Skeletal muscle satellite cell (primary cell): ENCODE data around the gene HMOX1.

Source experiments
- H3K27me3 ChIP-seq: 2 replicates; pipeline ENCODE4 v1.7.0; 2013; ENCODE audit warnings: low read length; ENCODE audit not compliant: control insufficient read depth, insufficient read depth
- H3K36me3 ChIP-seq: 2 replicates; pipeline ENCODE4 v1.7.0; 2013; ENCODE audit warnings: mild to moderate bottlenecking, control low read depth, low read length; ENCODE audit not compliant: insufficient read depth
- H3K4me1 ChIP-seq: 2 replicates; pipeline ENCODE4 v1.7.0; 2013; ENCODE audit warnings: low read length; ENCODE audit not compliant: control insufficient read depth, insufficient read depth
- H3K4me2 ChIP-seq: 2 replicates; pipeline ENCODE4 v1.7.0; 2013; ENCODE audit warnings: mild to moderate bottlenecking, low read length
- H3K4me3 ChIP-seq: 2 replicates; pipeline ENCODE4 v1.7.0; 2013; ENCODE audit warnings: low read length
- H3K9ac ChIP-seq: 2 replicates; pipeline ENCODE4 v1.7.0; 2013; ENCODE audit warnings: mild to moderate bottlenecking, low read depth, low read length, moderate library complexity
- H3K9me3 ChIP-seq: replicated peaks from 2 replicates; pipeline ENCODE4 v1.7.0; 2013; ENCODE audit warnings: mild to moderate bottlenecking, control low read depth, low read length

HMOX1 gene

DNA sequence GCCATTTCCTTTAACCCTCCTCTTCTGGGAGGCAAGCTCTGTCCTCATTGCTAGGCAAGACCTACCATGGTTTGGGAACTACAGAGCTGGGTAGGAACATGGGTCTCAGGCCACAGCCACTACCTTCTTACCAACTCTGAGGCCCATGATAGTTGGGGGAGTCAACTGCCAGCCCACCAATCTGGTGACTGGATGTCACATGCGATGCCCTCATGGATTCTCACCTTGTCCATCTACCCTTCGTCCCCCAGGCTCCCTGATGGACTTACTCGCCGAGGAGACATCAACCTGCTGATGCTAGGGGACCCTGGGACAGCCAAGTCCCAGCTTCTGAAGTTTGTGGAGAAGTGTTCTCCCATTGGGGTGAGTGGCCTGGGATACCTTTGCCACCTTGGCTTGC is 32.7 kb downstream of the HMOX1 start:
- peaks cover 55% of the 10 kb centered on the region for H3K36me3 ChIP-seq
- H3K4me1 ChIP-seq: peaks cover 8% of the 10 kb centered on the region
- H3K4me3 ChIP-seq: no peak overlapping the region
- no peak overlapping the region for H3K4me2 ChIP-seq
- H3K27me3 ChIP-seq: no peaks in the 10 kb centered on the region
- no peaks in the 10 kb centered on the region for H3K9me3 ChIP-seq
- no peak overlapping the region for H3K9ac ChIP-seq

DNA sequence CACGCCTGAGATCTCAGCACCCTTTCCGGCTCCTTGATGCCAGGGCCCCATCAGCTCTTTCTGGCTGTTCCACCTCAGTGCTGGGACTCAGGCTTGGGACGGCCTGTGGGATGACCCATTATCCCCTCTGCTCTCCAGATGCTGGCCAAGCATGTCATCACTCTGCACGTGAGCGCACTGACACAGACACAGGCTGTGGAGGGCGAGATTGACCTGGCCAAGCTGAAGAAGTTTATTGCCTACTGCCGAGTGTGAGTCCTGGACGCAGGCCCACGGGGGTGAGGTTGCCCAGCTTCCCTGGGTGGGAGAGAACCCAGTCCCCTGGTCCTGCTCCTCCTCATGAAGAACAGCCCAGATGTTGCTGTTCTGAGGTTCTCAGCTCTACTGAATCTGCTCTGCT is 36.7 kb downstream of the HMOX1 start:
- Histone ChIP-seq H3K27me3 (no peaks in the 10 kb centered on the region), H3K9ac (no peak overlapping the region), H3K9me3 (no peaks in the 10 kb centered on the region), H3K4me3 (no peak overlapping the region), H3K4me2 (no peak overlapping the region), H3K36me3 (peaks cover 40% of the 10 kb centered on the region), H3K4me1 (peaks cover 4% of the 10 kb centered on the region)

DNA sequence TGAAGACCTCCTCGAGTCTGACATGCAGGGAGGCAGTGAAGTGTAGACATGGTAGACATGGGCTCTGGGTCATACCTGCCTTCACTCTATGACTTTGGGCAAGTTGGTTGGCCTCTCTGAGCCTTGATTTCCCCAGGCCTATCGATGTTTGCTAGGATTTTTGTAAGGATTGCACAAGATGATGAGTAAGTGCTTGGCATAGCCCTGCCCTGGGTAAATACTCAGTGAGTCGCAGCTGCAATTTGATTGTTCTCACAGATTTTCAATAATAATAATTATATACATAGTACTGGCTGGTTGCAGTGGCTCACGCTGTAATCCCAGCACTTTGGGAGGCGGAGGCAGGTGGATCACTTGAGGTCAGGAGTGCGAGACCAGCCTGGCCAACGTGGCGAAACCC is 37.2 kb downstream of the HMOX1 start:
- H3K36me3 ChIP-seq: peaks cover 44% of the 10 kb centered on the region
- H3K4me1 ChIP-seq: peaks cover 4% of the 10 kb centered on the region

DNA sequence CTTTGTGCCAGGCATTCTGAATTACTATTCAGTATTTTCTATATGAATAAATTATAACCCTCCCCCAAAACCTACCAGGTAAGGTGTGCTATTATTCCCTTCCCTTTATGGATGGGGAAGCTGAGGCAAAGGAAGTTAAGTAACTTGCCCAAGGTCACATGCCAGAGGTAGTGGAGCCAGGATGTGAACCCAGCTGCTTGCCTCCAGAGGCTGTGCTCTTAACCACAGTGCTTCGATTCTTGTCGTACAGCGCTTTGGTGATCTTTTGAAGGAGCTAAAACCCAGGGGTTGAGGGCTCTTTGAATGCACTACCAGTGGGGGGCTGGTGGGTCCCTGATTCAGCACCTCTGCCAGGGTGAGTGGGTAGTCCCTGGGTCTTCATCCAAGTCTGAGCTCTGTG is 37.8 kb downstream of the HMOX1 start:
- no peaks in the 10 kb centered on the region for H3K9me3 ChIP-seq
- no peaks in the 10 kb centered on the region for H3K27me3 ChIP-seq
- no peak overlapping the region for H3K9ac ChIP-seq
- no peak overlapping the region for H3K4me2 ChIP-seq
- H3K4me1 ChIP-seq: peaks cover 4% of the 10 kb centered on the region
- H3K4me3 ChIP-seq: no peak overlapping the region
- peaks cover 40% of the 10 kb centered on the region for H3K36me3 ChIP-seq

More for the DNA sequence above, 37.2 kb downstream of the HMOX1 start:
- Histone ChIP-seq H3K9ac (no peak overlapping the region), H3K4me3 (no peak overlapping the region), H3K27me3 (no peaks in the 10 kb centered on the region), H3K9me3 (no peaks in the 10 kb centered on the region), H3K4me2 (no peak overlapping the region)

DNA sequence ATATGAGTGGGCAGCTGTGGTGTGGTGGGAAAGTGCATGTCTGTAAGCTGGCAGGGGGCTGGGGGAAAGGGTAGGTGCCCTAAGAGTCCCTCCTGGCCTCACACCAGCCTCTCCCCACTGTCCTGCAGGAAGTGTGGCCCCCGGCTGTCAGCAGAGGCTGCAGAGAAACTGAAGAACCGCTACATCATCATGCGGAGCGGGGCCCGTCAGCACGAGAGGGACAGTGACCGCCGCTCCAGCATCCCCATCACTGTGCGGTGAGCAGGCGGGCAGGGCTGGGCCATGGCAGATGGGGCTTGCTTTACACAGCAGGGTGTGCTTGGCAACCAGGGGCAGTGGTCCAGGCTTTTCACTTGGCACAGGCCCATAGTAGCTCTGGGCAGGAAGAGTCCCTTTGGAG is 38.9 kb downstream of the HMOX1 start:
- H3K4me1 ChIP-seq: peaks cover 4% of the 10 kb centered on the region
- no peak overlapping the region for H3K4me2 ChIP-seq
- H3K9ac ChIP-seq: no peak overlapping the region
- peaks cover 38% of the 10 kb centered on the region for H3K36me3 ChIP-seq
- no peak overlapping the region for H3K4me3 ChIP-seq
- no peaks in the 10 kb centered on the region for H3K9me3 ChIP-seq
- H3K27me3 ChIP-seq: no peaks in the 10 kb centered on the region

DNA sequence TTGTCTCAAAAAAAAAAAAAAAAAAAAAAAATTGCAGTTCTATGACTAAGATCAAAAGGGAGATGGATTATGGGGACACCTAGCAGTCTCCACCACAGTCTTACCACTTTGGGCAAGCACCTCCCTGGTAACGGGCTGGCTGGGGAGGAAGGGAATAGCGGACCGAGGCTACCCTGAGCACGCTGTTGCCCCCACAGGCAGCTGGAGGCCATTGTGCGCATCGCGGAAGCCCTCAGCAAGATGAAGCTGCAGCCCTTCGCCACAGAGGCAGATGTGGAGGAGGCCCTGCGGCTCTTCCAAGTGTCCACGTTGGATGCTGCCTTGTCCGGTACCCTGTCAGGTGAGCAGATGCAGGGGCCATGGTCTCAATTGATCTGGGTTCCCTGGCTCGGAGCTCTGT is 40.2 kb downstream of the HMOX1 start:
- H3K9ac ChIP-seq: no peak overlapping the region
- peaks cover 13% of the 10 kb centered on the region for H3K4me1 ChIP-seq
- H3K4me2 ChIP-seq: no peak overlapping the region
- no peak overlapping the region for H3K4me3 ChIP-seq
- H3K36me3 ChIP-seq: peaks cover 35% of the 10 kb centered on the region
- H3K27me3 ChIP-seq: no peaks in the 10 kb centered on the region
- no peaks in the 10 kb centered on the region for H3K9me3 ChIP-seq

DNA sequence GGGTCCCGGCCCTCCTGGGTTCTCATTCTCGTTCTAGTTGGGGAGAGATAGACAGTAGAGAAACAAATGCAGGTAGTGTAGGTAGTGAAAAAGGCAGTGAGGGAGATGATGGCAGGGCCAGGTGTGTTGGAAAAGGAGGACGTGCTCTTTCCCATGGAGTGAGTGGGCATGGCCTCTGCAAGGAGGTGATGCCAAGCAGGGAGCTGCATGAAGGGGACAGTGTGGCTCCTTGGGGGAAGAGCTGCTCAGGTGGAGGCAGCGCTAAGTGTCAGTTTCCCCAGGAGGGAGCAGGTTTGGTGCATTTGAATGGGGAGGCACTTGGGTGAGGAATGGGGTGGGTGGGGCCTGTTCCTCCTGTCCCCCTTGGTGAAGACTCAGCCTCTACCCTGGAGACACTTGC is 41.2 kb downstream of the HMOX1 start:
- H3K4me3 ChIP-seq: no peak overlapping the region
- no peak overlapping the region for H3K9ac ChIP-seq
- peaks cover 27% of the 10 kb centered on the region for H3K36me3 ChIP-seq
- no peaks in the 10 kb centered on the region for H3K27me3 ChIP-seq
- H3K4me1 ChIP-seq: peaks cover 22% of the 10 kb centered on the region
- H3K9me3 ChIP-seq: no peaks in the 10 kb centered on the region
- H3K4me2 ChIP-seq: no peak overlapping the region

DNA sequence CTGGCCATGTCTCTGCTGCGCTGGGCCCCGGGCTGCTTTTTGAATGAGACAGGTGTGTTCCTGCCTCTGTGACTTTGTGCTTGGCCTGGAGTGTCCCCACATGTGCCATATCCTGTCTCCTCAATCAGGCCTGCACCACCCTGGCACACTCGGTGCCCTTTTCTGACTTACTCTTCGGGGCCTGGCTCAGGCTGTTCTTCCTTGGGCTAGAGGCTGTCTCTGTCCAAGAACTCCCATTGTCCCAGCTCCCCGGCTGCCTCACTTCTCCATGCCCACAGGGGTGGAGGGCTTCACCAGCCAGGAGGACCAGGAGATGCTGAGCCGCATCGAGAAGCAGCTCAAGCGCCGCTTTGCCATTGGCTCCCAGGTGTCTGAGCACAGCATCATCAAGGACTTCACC is 42.0 kb downstream of the HMOX1 start:
- H3K27me3 ChIP-seq: no peaks in the 10 kb centered on the region
- H3K4me3 ChIP-seq: no peak overlapping the region
- no peaks in the 10 kb centered on the region for H3K9me3 ChIP-seq
- H3K4me1 ChIP-seq: peaks cover 19% of the 10 kb centered on the region
- no peak overlapping the region for H3K4me2 ChIP-seq
- peaks cover 27% of the 10 kb centered on the region for H3K36me3 ChIP-seq
- no peak overlapping the region for H3K9ac ChIP-seq

DNA sequence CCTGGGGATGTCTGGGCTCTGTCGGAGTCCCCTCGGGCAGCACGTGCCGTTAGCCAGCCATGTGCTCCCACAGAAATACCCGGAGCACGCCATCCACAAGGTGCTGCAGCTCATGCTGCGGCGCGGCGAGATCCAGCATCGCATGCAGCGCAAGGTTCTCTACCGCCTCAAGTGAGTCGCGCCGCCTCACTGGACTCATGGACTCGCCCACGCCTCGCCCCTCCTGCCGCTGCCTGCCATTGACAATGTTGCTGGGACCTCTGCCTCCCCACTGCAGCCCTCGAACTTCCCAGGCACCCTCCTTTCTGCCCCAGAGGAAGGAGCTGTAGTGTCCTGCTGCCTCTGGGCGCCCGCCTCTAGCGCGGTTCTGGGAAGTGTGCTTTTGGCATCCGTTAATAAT is 43.2 kb downstream of the HMOX1 start:
- Histone ChIP-seq H3K4me2 (no peak overlapping the region), H3K9ac (no peak overlapping the region), H3K4me3 (no peak overlapping the region), H3K27me3 (no peaks in the 10 kb centered on the region), H3K36me3 (peaks cover 30% of the 10 kb centered on the region), H3K4me1 (peaks cover 18% of the 10 kb centered on the region), H3K9me3 (no peaks in the 10 kb centered on the region)

DNA sequence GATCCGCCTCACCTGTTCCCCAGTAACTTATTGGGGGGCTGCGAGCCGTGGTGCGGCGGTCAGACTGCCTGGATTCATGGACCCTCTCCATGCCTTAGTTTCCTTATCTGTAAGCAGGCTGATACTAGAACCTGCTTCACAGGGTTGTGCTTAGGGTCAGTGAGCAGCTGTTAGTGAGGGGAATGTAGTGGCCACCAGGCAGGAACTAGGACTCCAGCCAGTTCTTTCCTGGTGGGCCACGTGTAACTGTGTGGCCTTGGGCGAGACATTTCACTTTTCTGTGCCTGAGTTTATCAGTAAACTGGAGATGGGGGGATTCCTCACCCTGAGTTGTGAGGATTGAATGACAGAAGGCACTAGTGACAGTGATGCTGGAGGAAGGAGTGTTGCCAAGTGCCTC is 43.9 kb downstream of the HMOX1 start:
- H3K4me1 ChIP-seq: peaks cover 18% of the 10 kb centered on the region
- no peak overlapping the region for H3K9ac ChIP-seq
- no peaks in the 10 kb centered on the region for H3K9me3 ChIP-seq
- no peak overlapping the region for H3K4me3 ChIP-seq
- peaks cover 28% of the 10 kb centered on the region for H3K36me3 ChIP-seq
- no peak overlapping the region for H3K4me2 ChIP-seq
- no peaks in the 10 kb centered on the region for H3K27me3 ChIP-seq

DNA sequence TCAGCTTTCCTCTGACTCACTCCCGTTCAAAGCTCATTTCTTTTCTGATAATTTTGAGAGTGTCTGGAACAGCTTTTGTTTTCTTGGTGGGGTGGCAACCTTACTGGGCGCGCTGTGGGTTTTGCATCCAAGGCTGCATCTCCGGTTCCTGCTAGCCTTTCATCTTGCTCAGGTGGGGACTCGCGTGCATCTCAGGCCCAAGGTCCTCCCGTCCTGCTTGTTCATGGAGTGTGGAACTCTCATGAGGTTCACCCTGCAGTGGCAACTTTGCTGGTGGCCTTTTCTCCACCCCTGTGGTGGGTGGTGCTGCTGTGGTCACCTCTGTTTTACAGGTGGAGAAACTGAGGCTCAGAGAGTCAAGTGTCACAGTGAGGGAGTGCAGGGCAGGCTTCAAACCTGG is 44.6 kb downstream of the HMOX1 start:
- no peaks in the 10 kb centered on the region for H3K9me3 ChIP-seq
- no peak overlapping the region for H3K4me2 ChIP-seq
- peaks cover 18% of the 10 kb centered on the region for H3K4me1 ChIP-seq
- H3K36me3 ChIP-seq: peaks cover 21% of the 10 kb centered on the region
- no peak overlapping the region for H3K9ac ChIP-seq
- no peak overlapping the region for H3K4me3 ChIP-seq
- H3K27me3 ChIP-seq: no peaks in the 10 kb centered on the region

DNA sequence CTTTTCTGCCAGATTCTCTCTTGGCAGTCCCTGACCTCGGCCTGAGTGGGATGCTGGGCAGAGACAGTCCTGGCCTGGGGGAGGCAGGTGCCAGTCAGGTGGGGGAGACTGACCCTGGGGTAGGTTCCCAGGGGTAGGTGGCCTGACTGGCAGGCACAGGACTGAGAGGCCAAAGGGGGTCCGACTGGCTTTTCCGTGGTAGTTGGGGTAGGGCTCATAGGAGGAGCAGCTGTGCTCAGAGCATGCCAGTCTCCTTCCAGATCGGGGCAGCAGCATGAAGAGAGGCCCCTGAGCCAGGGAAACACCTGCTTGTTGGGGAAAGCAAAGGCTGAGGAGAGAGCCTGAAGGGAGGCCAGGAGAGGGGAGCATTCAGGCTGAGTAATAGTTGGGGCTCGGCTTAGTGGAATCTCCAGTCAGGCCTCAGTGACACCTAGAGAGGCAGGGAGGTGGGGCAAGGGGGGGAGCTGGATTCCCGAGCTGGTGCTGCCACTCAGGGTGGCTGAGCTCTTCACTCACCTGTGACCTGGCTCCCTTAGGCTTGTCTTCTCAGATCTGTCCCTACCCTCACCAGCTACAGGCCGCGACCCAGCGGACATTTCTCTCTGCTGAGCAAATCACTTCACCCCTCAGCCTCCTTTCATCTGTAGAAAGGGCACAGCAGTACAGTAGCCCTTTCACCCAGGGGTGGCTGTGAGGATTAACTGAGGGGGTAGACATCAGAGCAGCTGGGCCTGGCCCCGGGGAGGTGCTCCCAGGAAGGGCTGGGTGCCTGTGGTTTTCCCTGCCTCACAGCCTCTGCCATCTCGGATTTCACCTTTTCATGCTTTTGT is 45.3 kb downstream of the HMOX1 start:
- peaks cover 18% of the 10 kb centered on the region for H3K4me1 ChIP-seq
- H3K36me3 ChIP-seq: peaks cover 19% of the 10 kb centered on the region
- H3K27me3 ChIP-seq: no peaks in the 10 kb centered on the region
- H3K9ac ChIP-seq: no peak overlapping the region
- no peak overlapping the region for H3K4me3 ChIP-seq
- H3K4me2 ChIP-seq: peak overlapping the region; percentile 2
- no peaks in the 10 kb centered on the region for H3K9me3 ChIP-seq
